ENCODE measurements around the gene CRYBG1. TPM values are rescaled to one million over a fixed set of nuclear protein-coding genes. Genes with fewer than 3 reads are reported as not detected.

The CRYBG1 gene
- total and polyA plus RNA-seq, 2 of the 13 experiments (the other 11 are each of a cell fraction or from before 2014, with no cell fraction given) = 10.1 to 21.9 TPM

- TF ChIP-seq ZFP41 (CRISPR knock-in tag; IDR thresholded peaks at IDR 0.05; ENCODE audit: borderline replicate concordance) (no peak), REXO4 (CRISPR knock-in tag; IDR thresholded peaks at IDR 0.05; ENCODE audit: borderline replicate concordance) (no peak), ZNF547 (CRISPR knock-in tag; IDR thresholded peaks at IDR 0.05) (no peak), SOX6 (IDR thresholded peaks at IDR 0.05) (no peak), SOX6 (CRISPR knock-in tag; IDR thresholded peaks at IDR 0.05) (peak; percentile 90), CC2D1A (CRISPR knock-in tag; IDR thresholded peaks at IDR 0.05) (no peak), THAP7 (CRISPR knock-in tag; IDR thresholded peaks at IDR 0.05) (no peak), SMC3 (IDR thresholded peaks at IDR 0.05; ENCODE audit: low read length) (no peak), KLF11 (CRISPR knock-in tag; IDR thresholded peaks at IDR 0.05) (no peak), TMF1 (CRISPR knock-in tag; IDR thresholded peaks at IDR 0.05; ENCODE audit: low read depth) (no peak), SNAPC2 (CRISPR knock-in tag; IDR thresholded peaks at IDR 0.05) (no peak), PHF21A (CRISPR knock-in tag; IDR thresholded peaks at IDR 0.05) (no peak), RARG (CRISPR knock-in tag; IDR thresholded peaks at IDR 0.05; ENCODE audit: low read depth) (no peak), NCOA2 (CRISPR knock-in tag; IDR thresholded peaks at IDR 0.05) (peak; percentile 30; the same call in 1 of the 2 replicates), ZNF451 (CRISPR knock-in tag; IDR thresholded peaks at IDR 0.05) (no peak), ZNF235 (CRISPR knock-in tag; IDR thresholded peaks at IDR 0.05; ENCODE audit: borderline replicate concordance) (no peak), ZFP1 (CRISPR knock-in tag; IDR thresholded peaks at IDR 0.05) (no peak), TRIM22 (IDR thresholded peaks at IDR 0.05) (no peak), FOSL2 (CRISPR knock-in tag; IDR thresholded peaks at IDR 0.05) (peak; percentile 69), ZNF552 (CRISPR knock-in tag; IDR thresholded peaks at IDR 0.05; ENCODE audit: borderline replicate concordance) (no peak), ZNF572 (CRISPR knock-in tag; IDR thresholded peaks at IDR 0.05) (no peak), IRF1 (CRISPR knock-in tag; IDR thresholded peaks at IDR 0.05; ENCODE audit: low read depth) (no peak), SKI (IDR thresholded peaks at IDR 0.05; ENCODE audit: partially characterized antibody) (no peak), FLYWCH1 (CRISPR knock-in tag; IDR thresholded peaks at IDR 0.05) (no peak), TFE3 (CRISPR knock-in tag; IDR thresholded peaks at IDR 0.05) (peak; percentile 44; the same call in 1 of the 2 replicates), NCOR1 (IDR thresholded peaks at IDR 0.05; ENCODE audit: borderline replicate concordance, low read length) (peak; percentile 19; the same call in 1 of the 2 replicates), RFXAP (CRISPR knock-in tag; IDR thresholded peaks at IDR 0.05; ENCODE audit: borderline replicate concordance) (no peak), ZNF501 (CRISPR knock-in tag; IDR thresholded peaks at IDR 0.05) (no peak), GPBP1L1 (CRISPR knock-in tag; IDR thresholded peaks at IDR 0.05) (no peak)
These were observed 197.3 kb downstream of the CRYBG1 start (continued) for GRCh38 chr6:106557837-106558236.
